Stomach smooth muscle (tissue), 2 donors: Measurements from ENCODE around the gene GOLGA6C.
A peak's percentile ranks its signal among the peaks of the same experiment; 100 is the strongest.
"Not testable (repeated sequence)": the region's sequence is repeated elsewhere in the genome, so short reads cannot be mapped to it uniquely, and the experiment has no call there.

Experiments used
- H3K27ac ChIP-seq: one replicate; pipeline ENCODE4 v1.7.0; 2013; ENCODE audit warnings: mild to moderate bottlenecking, low read length, inconsistent platforms
- H3K27me3 ChIP-seq, 2 donors: one replicate each; pipeline ENCODE4 v1.7.0; 2013; ENCODE audit warnings: low read length in 2 of 2; ENCODE audit not compliant: insufficient read depth in 2 of 2, control insufficient read depth in 1 of 2
- H3K36me3 ChIP-seq, 2 donors: one replicate each; pipeline ENCODE4 v1.7.0; 2013; ENCODE audit warnings: low read length in 2 of 2; ENCODE audit not compliant: control insufficient read depth in 2 of 2, insufficient read depth in 2 of 2
- H3K4me1 ChIP-seq: one replicate; pipeline ENCODE4 v1.7.0; 2013; ENCODE audit warnings: low read length; ENCODE audit not compliant: control insufficient read depth, insufficient read depth
- H3K4me3 ChIP-seq, 2 donors: one replicate each; pipeline ENCODE4 v1.7.0; 2013; ENCODE audit warnings: low read length in 2 of 2
- H3K9ac ChIP-seq, 2 donors: one replicate each; pipeline ENCODE4 v1.7.0; 2013; ENCODE audit warnings: low read length in 2 of 2, mild to moderate bottlenecking in 1 of 2
- H3K9me3 ChIP-seq, 2 donors: one replicate each; pipeline ENCODE4 v1.7.0; 2013; ENCODE audit warnings: low read length in 2 of 2; ENCODE audit not compliant: control insufficient read depth in 2 of 2
- donor health status: healthy.
- donor health status: Pancreatic carcinoma.

Gene GOLGA6C

DNA sequence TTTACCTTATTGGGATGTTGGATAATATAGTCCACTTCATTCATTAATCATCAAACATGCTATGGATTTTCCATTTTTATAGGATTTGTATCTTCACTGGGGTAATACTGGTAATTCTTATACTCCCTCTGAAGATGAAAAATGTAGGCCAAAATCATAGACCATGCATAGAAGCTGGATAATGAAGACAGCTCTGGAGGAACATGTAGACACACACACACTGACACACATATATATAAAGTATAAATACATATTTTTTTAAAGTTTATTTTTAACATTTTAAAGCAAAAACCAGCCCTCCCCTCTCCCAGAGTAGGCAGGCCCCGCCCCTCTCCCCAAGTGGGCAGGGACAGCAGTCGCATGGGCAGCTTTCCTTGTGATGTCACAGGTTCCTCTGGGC is at the start of gene GOLGA6C:
GOLGA6C (plus strand) TSS at position 301 of the 400 bp plus-strand sequence. CDS start 265 bp downstream, outside the sequence.
- H3K9ac ChIP-seq, H3K4me3 ChIP-seq, H3K27me3 ChIP-seq, H3K4me1 ChIP-seq, H3K9me3 ChIP-seq, H3K36me3 ChIP-seq, H3K27ac ChIP-seq: not testable (repeated sequence)

GRCh38 chr15:75208501-75209288 is 49.4 kb upstream of the GOLGA6C start:
- H3K9ac ChIP-seq: no peak overlapping the region
- H3K27me3 ChIP-seq: no peaks in the 10 kb centered on the region
- H3K4me1 ChIP-seq: peaks cover 25% of the 10 kb centered on the region
- H3K9me3 ChIP-seq: no peaks in the 10 kb centered on the region
- H3K4me3 ChIP-seq: no peak overlapping the region
- peaks cover 17 to 40% of the 10 kb centered on the region in 2 donors for H3K36me3 ChIP-seq
- H3K27ac ChIP-seq: no peak overlapping the region

GRCh38 chr15:75209289-75209676 is 48.9 kb upstream of the GOLGA6C start:
- no peaks in the 10 kb centered on the region for H3K27me3 ChIP-seq
- H3K4me1 ChIP-seq: peaks cover 19% of the 10 kb centered on the region
- no peak overlapping the region for H3K27ac ChIP-seq
- H3K36me3 ChIP-seq: peaks cover 17 to 40% of the 10 kb centered on the region in 2 donors
- no peak overlapping the region for H3K9ac ChIP-seq
- no peak overlapping the region for H3K4me3 ChIP-seq
- no peaks in the 10 kb centered on the region for H3K9me3 ChIP-seq

- Histone ChIP-seq H3K4me1 (peaks cover 11% of the 10 kb centered on the region), H3K4me3 (no peak overlapping the region), H3K36me3 (peaks cover 17 to 40% of the 10 kb centered on the region in 2 donors), H3K9me3 (no peaks in the 10 kb centered on the region), H3K9ac (no peak overlapping the region), H3K27ac (no peak overlapping the region), H3K27me3 (no peaks in the 10 kb centered on the region)
Observed at GRCh38 chr15:75210811-75211230, 47.3 kb upstream of the GOLGA6C start.

- Histone ChIP-seq H3K4me1 (peaks cover 11% of the 10 kb centered on the region), H3K4me3 (no peak overlapping the region)
Observed at GRCh38 chr15:75211436-75212199, 46.5 kb upstream of the GOLGA6C start.

DNA sequence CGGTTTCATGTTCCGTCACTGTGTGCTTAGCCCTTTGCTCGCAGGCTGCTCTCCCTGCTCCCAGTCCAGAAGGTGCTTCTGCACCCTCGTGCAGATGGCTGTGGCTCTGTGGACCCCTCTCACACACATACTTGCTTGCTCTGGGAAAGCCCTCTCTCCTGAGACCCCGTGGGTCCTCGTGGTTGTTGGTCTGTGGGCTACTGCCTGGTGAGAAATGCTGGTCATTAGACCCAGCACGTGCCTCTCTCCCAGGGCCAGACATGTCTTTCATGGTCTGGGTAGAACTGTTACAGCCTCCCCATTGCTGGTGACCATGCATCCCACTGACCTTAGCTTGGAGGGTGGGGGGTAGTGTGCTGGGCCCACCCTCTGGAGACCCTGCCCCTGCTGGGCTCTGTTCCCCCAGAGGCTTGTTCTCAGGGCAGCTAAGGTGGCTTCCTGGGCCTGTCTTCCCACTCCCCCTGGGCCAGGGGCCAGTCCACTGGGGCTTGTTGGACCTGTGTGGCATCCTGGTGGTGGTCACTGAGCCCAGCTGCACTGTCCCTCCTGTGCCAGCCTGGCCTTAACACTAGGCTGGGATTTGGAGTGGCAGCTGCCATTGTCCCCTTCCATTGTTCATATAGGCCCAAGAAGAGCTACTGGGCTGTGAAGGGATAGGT is 45.8 kb upstream of the GOLGA6C start:
- H3K27ac ChIP-seq: peak overlapping the region; percentile 6
- H3K9ac ChIP-seq: peak overlapping the region in 1 of 2 donors; percentile 29
- peaks cover 11% of the 10 kb centered on the region for H3K4me1 ChIP-seq
- H3K36me3 ChIP-seq: peaks cover 17 to 38% of the 10 kb centered on the region in 2 donors
- no peak overlapping the region for H3K4me3 ChIP-seq
- no peaks in the 10 kb centered on the region for H3K27me3 ChIP-seq
- no peaks in the 10 kb centered on the region for H3K9me3 ChIP-seq

More at GRCh38 chr15:75211436-75212199, 46.5 kb upstream of the GOLGA6C start:
- no peaks in the 10 kb centered on the region for H3K9me3 ChIP-seq
- H3K9ac ChIP-seq: peak overlapping the region in 1 of 2 donors; percentile 36
- peaks cover 17 to 38% of the 10 kb centered on the region in 2 donors for H3K36me3 ChIP-seq
- peak overlapping the region; percentile 6 for H3K27ac ChIP-seq
- no peaks in the 10 kb centered on the region for H3K27me3 ChIP-seq

DNA sequence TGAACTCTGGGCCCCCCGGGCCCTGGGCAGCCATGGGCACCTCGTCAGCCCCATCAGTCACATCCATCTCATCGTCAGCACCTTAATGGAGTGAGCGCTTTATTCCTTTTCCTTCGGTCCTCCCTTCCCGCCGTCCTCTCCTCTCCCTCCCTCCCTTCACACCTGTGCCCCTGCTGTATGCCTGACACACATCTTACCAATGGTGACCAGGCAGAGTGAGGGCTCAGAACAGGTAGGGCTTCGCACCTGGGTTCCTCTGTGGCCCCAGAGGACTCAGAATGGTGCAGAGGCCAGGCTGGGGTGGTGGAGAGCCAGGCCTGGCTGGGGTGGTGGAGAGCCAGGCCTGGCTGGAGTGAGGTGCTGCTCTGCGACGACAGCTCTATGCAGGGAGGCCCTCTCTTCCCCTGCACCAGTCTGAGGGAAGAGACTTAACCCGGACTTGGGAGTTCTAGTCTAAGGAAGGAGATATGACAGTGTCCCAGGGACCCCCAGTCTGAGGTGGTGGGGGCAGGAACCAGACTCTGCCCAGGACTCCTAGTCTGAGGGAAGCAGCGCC is 44.8 kb upstream of the GOLGA6C start:
- Histone ChIP-seq H3K9me3 (no peaks in the 10 kb centered on the region), H3K4me1 (peaks cover 11% of the 10 kb centered on the region), H3K4me3 (no peak overlapping the region), H3K9ac (no peak overlapping the region), H3K27me3 (no peaks in the 10 kb centered on the region), H3K27ac (no peak overlapping the region), H3K36me3 (peaks cover 17 to 31% of the 10 kb centered on the region in 2 donors)

DNA sequence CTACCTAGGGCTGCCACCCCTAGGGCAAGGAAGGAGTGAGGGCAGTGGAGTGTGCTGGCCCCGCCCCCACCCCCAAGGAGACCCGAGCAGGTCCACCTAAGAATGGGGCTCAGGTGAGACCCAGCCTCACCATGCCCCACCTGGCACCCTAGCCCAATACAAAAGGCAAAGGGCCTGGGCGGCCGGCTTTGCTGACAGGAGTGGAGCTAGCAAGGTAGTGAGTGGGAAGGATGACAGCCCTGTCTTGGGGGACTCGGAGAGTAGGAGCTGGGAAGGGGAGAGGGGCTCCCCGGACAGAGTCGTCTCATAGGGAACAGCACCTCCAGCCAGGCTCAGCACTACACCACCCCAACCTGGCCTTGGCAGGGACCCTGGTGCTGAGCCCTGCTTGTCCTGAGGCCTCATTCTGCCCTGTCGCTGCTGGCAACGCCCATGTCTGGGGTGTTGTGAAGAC is 44.3 kb upstream of the GOLGA6C start:
- Histone ChIP-seq H3K4me3 (no peak overlapping the region), H3K36me3 (peaks cover 17 to 27% of the 10 kb centered on the region in 2 donors), H3K9ac (no peak overlapping the region), H3K9me3 (no peaks in the 10 kb centered on the region), H3K27ac (no peak overlapping the region), H3K4me1 (peaks cover 11% of the 10 kb centered on the region), H3K27me3 (no peaks in the 10 kb centered on the region)

DNA sequence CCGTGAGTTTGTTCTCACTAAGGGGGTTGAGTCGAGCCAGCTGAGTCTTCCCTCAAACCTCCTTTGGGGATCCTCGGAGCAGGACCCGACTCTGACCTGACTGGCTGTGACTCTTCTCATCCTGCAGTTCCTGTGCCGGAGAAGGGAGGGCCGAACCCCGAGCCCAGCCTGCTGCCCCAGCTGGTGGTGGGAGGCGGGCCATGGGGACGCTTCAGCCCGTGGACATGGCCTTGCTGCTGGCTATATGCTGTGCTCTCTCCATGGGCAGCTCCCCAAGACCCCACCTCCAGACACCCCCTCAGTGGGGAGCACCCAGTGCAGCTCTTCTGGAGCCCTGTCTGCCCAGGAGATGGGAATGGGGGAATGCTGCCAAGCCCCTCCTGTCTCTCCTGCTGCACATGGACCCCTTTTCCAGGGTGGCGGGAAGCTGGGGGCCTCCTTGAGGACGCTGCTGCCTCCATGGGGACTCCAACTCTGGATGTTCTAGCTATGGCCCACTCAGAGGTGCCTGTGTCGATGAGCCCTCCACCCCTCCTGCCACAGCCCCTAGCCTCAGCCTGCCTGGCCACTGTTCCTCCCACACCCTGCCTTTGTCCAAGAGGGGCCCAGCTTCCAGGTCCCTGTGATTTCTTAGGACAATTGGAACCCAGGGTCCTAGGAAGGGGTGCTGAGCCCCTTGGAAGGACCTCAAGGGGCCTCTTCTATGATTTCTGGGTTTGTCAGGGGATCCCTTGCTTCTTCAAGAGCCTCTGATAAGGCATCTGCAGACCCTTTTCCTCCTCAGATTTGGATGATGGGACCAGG is 43.6 kb upstream of the GOLGA6C start:
- H3K4me3 ChIP-seq: no peak overlapping the region
- peaks cover 9% of the 10 kb centered on the region for H3K4me1 ChIP-seq
- no peaks in the 10 kb centered on the region for H3K9me3 ChIP-seq
- no peak overlapping the region for H3K9ac ChIP-seq
- no peak overlapping the region for H3K27ac ChIP-seq
- peaks cover 17 to 20% of the 10 kb centered on the region in 2 donors for H3K36me3 ChIP-seq
- H3K27me3 ChIP-seq: no peaks in the 10 kb centered on the region
